GM18907 (cell line): ENCODE data around the gene TEK.

Source experiments
- ATAC-seq: cut with Tn5 transposase; IDR thresholded peaks from one replicate; pipeline ENCODE4 v1.9.1; 2021; ENCODE audit warnings: mild to moderate bottlenecking, moderate library complexity; ENCODE audit not compliant: unreplicated experiment

TEK gene

GRCh38 chr9:27118916-27119315, 9.9 kb downstream of the TEK start:
- no peak for ATAC-seq

GRCh38 chr9:27124151-27124550, 15.1 kb downstream of the TEK start:
- no peak for ATAC-seq

GRCh38 chr9:27125030-27125429, 16.0 kb downstream of the TEK start:
- no peak for ATAC-seq

- ATAC-seq: no peak
Measured at GRCh38 chr9:27125936-27126335, 16.9 kb downstream of the TEK start.

- ATAC-seq: no peak
Measured at GRCh38 chr9:27126670-27127069, 17.6 kb downstream of the TEK start.

- no peak for ATAC-seq
Measured at GRCh38 chr9:27129221-27129620, 20.2 kb downstream of the TEK start.

- ATAC-seq: no peak
Measured at GRCh38 chr9:27131731-27132130, 22.7 kb downstream of the TEK start.

GRCh38 chr9:27133817-27134216, 24.8 kb downstream of the TEK start:
- no peak for ATAC-seq

GRCh38 chr9:27142299-27142930, 33.4 kb downstream of the TEK start:
- ATAC-seq: no peak

- ATAC-seq: no peak
Measured at GRCh38 chr9:27145143-27145542, 36.1 kb downstream of the TEK start.

- no peak for ATAC-seq
Measured at GRCh38 chr9:27149651-27150050, 40.6 kb downstream of the TEK start.

- no peak for ATAC-seq
Measured at GRCh38 chr9:27150746-27151406, 41.9 kb downstream of the TEK start.

GRCh38 chr9:27151693-27152404, 42.8 kb downstream of the TEK start:
- no peak for ATAC-seq

GRCh38 chr9:27152405-27152718, 43.3 kb downstream of the TEK start:
- ATAC-seq: no peak

- no peak for ATAC-seq
Measured at GRCh38 chr9:27154908-27155307, 45.9 kb downstream of the TEK start.

- no peak for ATAC-seq
Measured at GRCh38 chr9:27157097-27157496, 48.1 kb downstream of the TEK start.

GRCh38 chr9:27157736-27158135, 48.7 kb downstream of the TEK start:
- no peak for ATAC-seq

- no peak for ATAC-seq
Measured at GRCh38 chr9:27160636-27161035, 51.6 kb downstream of the TEK start.

- ATAC-seq: no peak
Measured at GRCh38 chr9:27162045-27162444, 53.0 kb downstream of the TEK start.

- ATAC-seq: no peak
Measured at GRCh38 chr9:27165068-27165467, 56.0 kb downstream of the TEK start.

- no peak for ATAC-seq
Measured at GRCh38 chr9:27165670-27166069, 56.6 kb downstream of the TEK start.

GRCh38 chr9:27168496-27168895, 59.5 kb downstream of the TEK start:
- ATAC-seq: no peak
